Measurements from ENCODE around the gene CNPY1.

CNPY1 gene

DNA sequence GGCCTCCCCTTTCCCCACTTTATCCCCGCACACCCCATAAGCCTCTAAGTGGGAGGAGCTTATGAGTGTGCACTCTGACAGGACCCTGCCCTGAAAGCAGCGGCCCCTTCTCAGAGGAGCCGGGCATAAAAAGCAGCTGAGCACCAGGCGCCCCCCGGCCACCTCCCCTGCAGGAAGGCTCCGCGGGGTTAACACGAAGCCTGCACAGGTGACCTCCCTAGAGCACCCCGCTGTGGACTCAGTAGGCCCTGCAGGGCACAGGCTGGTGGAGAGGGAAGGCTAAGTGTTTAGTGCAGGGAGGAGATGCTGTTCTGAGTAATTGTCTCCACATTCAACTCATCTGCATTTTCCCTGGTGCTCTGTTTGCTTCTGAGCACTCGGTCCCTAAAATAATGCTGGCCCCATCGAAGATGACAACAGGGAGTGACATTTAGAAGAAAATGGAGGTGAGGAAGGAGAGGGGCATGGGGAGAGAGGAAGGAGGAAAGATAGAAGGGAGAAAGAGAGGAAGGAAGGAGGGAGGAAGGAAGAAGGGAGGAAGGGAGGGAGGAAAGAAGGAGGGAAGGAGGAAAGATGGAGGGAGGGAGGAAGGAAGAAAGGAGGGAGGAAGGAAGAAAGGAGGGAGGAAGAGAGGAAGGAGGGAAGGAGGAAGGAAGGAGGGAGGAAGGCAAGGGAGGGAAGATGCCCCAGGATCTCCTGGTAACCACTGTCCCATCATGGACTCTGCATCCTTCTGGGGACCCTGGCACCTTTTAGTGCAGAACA is 25.4 kb upstream of the CNPY1 start:
- no peak overlapping the region for H3K4me3 ChIP-seq (replicated peaks; ENCODE audit: low read depth, low read length)
- no peak for DNase-seq (ENCODE audit: low read depth)
- TF ChIP-seq, protein P1, sequence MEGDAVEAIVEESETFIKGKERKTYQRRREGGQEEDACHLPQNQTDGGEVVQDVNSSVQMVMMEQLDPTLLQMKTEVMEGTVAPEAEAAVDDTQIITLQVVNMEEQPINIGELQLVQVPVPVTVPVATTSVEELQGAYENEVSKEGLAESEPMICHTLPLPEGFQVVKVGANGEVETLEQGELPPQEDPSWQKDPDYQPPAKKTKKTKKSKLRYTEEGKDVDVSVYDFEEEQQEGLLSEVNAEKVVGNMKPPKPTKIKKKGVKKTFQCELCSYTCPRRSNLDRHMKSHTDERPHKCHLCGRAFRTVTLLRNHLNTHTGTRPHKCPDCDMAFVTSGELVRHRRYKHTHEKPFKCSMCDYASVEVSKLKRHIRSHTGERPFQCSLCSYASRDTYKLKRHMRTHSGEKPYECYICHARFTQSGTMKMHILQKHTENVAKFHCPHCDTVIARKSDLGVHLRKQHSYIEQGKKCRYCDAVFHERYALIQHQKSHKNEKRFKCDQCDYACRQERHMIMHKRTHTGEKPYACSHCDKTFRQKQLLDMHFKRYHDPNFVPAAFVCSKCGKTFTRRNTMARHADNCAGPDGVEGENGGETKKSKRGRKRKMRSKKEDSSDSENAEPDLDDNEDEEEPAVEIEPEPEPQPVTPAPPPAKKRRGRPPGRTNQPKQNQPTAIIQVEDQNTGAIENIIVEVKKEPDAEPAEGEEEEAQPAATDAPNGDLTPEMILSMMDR (IDR thresholded peaks at IDR 0.05; ENCODE audit: low read length, missing control alignments), result no peak

DNA sequence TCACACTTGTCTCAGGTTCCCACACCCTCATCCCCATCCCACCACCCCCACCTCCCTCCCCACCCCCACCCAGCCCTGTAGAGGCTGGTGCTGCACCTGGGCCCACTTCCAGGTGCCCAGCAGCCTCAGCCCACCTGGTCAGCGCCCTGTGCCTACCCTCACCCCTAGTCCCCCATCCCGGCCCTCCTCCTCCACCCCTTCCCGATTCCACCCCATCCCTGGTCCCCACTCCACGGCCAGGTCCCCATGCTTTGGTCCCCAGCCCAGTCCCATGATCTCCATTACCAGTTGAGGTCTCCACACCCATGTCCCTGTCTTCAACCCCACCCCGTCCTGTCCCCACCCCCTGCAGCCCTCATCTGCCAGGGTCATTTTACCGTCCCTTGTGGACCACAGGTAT is 24.6 kb upstream of the CNPY1 start:
- no peak for DNase-seq (ENCODE audit: low read depth)
- H3K4me3 ChIP-seq (replicated peaks; ENCODE audit: low read depth, low read length), result no peak overlapping the region
- TF ChIP-seq, protein P1 (IDR thresholded peaks at IDR 0.05; ENCODE audit: low read length, missing control alignments), result no peak

DNA sequence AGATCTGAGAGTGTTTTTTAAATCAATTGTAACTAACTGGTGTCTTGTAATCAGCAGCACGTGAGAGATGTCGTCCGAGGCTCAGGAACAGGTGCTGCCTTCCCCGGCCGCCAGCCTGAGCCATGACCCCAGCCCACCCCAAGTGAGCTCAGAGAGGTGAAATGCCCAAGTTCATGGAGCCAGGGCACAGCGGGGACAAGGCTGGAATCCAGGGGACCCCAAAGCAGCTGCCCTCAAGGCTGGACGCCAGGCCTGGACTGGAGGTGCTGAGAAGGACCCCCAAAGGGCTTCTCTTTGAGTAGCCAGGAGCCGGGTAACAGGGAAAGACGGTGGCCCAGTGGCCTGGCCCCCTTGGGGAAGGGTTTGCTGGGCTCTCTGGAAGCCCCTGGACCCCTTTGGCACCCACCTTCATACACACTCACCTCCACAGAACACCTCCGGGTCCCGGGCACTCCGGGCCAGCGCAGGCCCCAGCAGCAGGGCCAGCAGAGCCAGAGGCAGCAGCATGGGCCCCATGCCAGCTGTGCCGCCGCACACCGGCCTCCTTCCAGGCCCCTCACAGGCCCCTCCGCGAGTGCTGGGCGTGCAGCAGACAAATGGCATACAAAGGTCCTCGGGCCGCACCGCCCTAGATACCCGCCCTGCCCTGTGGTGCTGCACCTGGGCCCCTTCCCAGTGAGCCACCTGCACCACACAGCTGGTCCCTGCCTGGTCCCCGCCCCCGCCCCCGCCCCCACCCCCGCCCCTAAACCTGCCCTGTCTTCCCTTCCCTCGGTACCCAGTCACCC is 24.0 kb upstream of the CNPY1 start:
- no peak overlapping the region for H3K4me3 ChIP-seq (replicated peaks; ENCODE audit: low read depth, low read length)
- TF ChIP-seq, protein P1 (IDR thresholded peaks at IDR 0.05; ENCODE audit: low read length, missing control alignments), result no peak
- DNase-seq (ENCODE audit: low read depth), result no peak

DNA sequence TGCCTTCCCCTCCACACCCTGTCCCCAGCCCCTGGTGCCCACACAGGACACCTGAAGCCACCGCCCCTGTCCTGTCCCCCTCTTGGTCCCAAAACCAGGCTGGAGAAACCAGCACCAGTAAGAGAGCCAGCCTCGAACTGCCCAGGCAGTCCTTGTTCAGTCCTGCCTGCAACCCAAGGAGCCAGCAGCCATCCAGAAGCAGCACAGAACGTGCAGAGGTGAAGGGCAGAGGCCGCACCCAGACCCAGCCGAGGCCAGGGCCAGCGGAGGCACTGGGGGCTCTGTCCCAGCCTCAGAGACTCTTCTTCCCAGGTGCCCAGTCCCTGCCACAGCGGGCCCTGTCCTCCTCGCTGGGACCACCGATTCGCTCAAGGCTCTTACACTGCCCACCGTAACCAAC is 23.3 kb upstream of the CNPY1 start:
- no peak overlapping the region for H3K4me3 ChIP-seq (replicated peaks; ENCODE audit: low read depth, low read length)
- TF ChIP-seq, protein P1 (IDR thresholded peaks at IDR 0.05; ENCODE audit: low read length, missing control alignments), result no peak
- no peak for DNase-seq (ENCODE audit: low read depth)

DNA sequence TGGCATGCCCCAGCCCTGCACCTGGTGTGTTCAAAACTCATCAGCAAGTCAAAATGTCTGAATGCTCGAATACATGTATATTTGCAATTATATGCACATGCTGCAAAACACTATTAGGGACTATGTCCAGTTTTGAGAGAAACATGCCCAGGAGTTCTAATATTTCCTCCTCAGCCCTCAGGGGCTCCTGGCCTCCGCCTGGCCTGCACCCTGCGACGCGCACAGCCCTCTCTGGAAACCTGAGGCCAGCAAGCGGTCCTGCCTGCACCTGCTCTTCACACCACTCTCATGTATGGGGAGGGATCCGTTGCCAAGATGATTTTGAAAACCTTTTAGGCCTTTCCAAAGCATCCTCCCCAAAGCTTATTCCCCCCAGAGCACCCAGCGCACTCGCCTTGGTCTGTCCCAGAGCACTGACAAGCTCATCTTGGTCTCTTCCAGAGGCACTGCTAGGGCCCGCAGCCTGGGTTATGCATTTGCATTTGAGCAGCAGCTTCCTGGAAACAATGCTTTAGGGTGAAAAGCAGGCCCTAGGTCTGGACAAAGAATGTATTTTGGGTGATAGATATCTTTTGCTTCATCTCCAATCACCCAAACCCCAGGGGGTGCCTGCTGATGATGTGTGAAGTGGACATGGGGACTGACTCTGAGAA is 22.6 kb upstream of the CNPY1 start:
- TF ChIP-seq, protein P1 (IDR thresholded peaks at IDR 0.05; ENCODE audit: low read length, missing control alignments), result no peak
- DNase-seq (ENCODE audit: low read depth), result no peak
- H3K4me3 ChIP-seq (replicated peaks; ENCODE audit: low read depth, low read length), result no peak overlapping the region

DNA sequence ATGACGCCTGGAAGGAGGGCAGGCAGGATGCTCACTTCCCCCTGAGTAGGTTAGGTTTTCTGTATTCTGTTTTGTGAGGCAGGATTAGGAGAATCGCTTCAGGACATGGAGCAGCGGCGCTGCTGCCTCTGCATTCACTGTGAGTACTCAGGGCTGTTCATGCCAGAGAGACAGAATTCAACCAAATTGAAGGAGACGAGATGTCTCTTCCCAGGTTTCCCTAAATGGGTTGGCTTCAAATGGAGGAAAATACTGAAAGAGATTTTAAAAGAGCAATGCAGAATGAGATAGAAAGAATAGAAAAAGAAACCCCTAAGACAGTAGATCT is 21.9 kb upstream of the CNPY1 start:
- TF ChIP-seq, protein P1 (IDR thresholded peaks at IDR 0.05; ENCODE audit: low read length, missing control alignments), result no peak
- DNase-seq (ENCODE audit: low read depth), result no peak
- H3K4me3 ChIP-seq (replicated peaks; ENCODE audit: low read depth, low read length), result no peak overlapping the region
